Stimulated activated CD8-positive, alpha-beta memory T cell treated with anti-CD3 and anti-CD28 coated beads, Interleukin-4, amount 100 ng/mL, for 4 hours (primary cell): Measurements from ENCODE around the gene LCE1A.

Experiments used
- DNase-seq, 2 donors: peaks; one replicate each; pipeline ENCODE4 v3.0.0-alpha.2; 2020; ENCODE audit warnings: low read depth in 2 of 2, low spot score in 1 of 2

LCE1A gene

DNA sequence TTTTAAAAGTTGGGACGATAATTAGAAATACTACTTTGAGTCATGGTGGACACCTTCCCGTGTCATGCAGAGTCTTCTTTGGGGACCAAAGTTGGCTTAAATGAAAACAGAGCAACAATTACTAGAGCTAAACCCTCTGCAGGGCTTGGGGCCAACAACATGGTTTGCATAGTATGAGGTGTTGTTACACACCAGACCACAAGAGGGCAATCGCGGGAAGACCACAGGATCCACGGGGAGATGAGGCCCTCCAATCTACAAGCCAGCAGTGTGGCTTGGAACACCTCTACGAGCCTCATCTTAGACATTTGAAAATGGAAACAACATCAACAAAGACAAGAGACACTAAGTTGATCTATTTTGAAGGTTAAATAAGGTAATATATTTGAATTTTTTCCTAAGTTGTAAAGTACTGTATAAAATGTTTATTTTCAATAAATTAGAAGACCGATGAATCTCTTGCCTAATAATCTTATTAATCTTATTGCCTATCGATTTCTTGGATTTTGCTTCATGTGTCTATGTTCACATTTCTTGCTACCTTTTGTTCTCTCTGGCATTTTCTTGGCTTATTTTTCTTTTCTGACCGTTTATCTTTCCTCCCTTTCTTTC is 42.6 kb downstream of the LCE1A start:
- DNase-seq: peak; percentile 10 to 16

DNA sequence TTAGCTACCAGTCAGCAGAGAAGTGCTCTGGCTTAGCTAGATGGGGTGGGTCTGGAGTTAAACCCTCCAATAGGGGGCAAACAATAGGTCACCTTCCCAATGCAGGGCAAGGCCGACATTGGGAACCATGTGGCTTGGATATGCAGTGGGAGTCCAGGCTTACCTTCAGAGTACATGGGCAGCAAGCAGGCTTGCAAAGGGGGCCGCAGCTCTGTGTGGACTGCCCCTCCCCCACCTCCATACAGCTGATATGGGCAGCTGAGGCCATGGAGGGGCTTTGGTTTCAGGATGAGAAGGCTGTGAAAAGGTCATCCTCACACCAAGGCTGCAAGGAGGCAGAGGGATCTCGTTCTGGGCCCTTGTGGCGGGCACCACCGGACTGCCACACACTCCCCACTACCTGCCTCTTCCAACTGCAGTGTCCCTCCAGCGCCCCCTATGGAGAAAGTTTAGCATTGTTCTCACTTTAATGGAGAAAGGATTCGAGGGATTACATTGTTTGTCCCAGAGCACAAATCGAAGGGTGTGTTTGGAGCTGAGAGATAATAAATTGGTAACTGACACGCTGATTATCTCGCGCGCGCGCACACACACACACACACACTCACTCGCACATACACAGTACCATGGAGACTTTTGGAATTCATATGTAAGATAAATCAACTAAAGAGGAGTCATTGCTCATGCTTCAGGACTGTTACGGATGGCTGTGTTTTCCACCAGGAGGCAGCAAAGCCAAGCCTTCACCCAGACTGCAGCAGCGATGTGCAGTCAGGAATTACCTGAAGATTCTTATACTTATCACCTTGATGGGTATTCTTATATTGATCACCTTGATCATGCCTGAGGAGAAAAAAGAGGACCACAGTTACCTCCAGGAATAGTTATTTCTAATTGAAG is 43.8 kb downstream of the LCE1A start:
- no peak for DNase-seq

DNA sequence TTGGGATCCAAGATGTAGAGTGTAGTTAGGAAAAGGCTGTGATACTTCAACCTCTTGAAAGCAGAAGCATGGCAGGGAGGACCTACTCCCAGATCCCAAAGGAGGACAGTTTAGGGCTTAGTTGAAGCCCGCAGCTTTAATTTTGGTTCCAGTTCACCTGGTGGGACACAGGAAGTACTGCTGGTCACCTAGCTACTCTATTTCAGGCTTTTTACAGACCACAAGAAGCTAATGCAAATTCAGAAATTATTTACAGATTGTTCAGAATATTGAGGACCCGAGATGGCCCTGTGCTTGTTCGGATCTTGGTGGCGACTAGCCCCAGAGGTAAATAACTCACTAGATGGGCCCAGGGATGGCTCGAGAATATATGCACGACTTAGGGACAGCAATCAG is 44.5 kb downstream of the LCE1A start:
- no peak for DNase-seq

DNA sequence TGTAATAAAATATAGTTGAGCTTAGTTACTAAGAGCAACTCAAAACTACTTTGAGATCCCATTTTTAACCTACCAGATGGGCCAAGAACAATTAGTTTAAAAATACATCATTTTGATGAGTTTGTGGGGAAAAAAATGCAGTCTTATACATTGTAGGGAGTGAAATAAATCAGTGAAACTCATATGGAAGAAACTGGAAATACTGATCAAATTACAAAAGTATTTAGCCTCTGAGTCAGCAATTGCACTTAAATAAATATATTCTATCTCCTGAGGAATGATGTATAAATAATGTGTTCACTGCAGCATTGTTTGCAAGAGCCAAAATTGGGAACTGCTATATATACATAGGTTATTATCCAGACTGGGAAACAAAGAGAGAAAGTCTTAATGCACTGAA is 46.2 kb downstream of the LCE1A start:
- DNase-seq: no peak

DNA sequence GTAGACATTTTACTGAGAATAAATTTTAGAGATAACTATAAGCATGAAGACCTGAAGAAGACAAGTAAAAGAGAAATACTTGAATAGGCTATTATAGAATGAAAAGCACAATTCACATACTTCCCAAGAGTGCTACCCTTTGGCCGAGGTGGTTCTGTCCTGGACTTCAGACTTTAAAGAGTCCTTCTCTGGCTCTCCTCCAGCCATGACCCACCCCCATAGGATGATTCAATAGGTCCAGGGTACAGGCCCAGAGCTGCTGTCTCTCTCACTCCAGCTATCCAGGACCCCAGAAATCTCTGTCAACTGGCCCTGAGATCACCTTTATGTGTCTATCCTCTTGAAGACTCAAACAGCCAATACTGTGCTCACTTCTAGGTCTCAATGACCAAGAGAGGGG is 49.6 kb downstream of the LCE1A start:
- no peak for DNase-seq
